ENCODE results near the gene UBR4. TPM values are rescaled to one million over a fixed set of nuclear protein-coding genes. Genes with fewer than 3 reads are reported as not detected.

The UBR4 gene
- total and polyA plus RNA-seq, 10 of the 15 experiments (the other 5 are each of a cell fraction or from before 2014, with no cell fraction given), result 34.2 to 124 (median 56.2) TPM

DNA sequence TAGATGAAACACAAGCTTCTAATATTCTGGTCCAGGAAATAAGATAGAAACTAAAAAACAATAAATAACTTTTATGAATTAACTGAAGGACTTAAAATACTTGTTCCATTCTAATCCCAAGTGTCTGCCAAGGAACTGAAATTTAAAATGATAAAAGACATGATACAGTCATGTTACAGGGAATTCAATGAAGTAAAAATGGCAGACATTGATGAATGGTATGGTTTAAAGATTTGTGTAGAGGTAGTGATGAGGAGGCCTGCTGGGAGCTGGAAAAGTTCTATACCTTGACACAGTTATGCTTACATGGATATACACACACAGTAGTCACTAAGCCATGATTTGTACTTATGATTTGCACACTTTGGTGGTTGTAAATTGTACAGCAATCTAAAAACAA is 2.1 kb upstream of the UBR4 start (continued):
- no peak for TF ChIP-seq ZNF217 (IDR thresholded peaks at IDR 0.05)
- TF ChIP-seq, protein P1, sequence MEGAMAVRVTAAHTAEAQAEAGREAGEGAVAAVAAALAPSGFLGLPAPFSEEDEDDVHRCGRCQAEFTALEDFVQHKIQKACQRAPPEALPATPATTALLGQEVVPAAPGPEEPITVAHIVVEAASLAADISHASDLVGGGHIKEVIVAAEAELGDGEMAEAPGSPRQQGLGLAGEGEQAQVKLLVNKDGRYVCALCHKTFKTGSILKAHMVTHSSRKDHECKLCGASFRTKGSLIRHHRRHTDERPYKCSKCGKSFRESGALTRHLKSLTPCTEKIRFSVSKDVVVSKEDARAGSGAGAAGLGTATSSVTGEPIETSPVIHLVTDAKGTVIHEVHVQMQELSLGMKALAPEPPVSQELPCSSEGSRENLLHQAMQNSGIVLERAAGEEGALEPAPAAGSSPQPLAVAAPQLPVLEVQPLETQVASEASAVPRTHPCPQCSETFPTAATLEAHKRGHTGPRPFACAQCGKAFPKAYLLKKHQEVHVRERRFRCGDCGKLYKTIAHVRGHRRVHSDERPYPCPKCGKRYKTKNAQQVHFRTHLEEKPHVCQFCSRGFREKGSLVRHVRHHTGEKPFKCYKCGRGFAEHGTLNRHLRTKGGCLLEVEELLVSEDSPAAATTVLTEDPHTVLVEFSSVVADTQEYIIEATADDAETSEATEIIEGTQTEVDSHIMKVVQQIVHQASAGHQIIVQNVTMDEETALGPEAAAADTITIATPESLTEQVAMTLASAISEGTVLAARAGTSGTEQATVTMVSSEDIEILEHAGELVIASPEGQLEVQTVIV (IDR thresholded peaks at IDR 0.05; ENCODE audit: borderline replicate concordance, partially characterized antibody), result no peak
- TF ChIP-seq GATAD2B (conservative IDR thresholded peaks at IDR 0.05; ENCODE audit: low read depth), result no peak
- TF ChIP-seq WRNIP1 (IDR thresholded peaks at IDR 0.05; ENCODE audit: borderline replicate concordance, low read depth, low read length), result no peak
- no peak for TF ChIP-seq MYB (IDR thresholded peaks at IDR 0.05; ENCODE audit: borderline replicate concordance, low read depth, low read length)

GRCh38 chr1:19210772-19211549 is 895 bp upstream of the UBR4 start:
- intact Hi-C loops (cut with micrococcal nuclease; ENCODE audit: unreplicated experiment) (loop anchor here (1.0 kb wide), 1 partner anchor 40 kb away; the partner anchor contains the start of genes EMC1 and MRTO4), in situ Hi-C loops (cut with MboI) (no loop called here)
- RAD21 ChIA-PET (ENCODE audit: unreplicated experiment), result interaction anchor here (1.0 to 1.8 kb wide), 2 partner anchors 30 to 42 kb away, joined by 3 to 4 read pairs; no protein-coding TSS in a partner anchor
- FAIRE-seq (no peak), ATAC-seq (no peak), DNase-seq (ENCODE audit: low read depth, low spot score) (no peak)
- peak overlapping the region; percentile 86 for H3K4me3 ChIP-seq
- H4K20me1 ChIP-seq (ENCODE audit: control insufficient read depth, insufficient read depth), result no peaks in the 10 kb centered on the region; the same call in 1 of the 2 replicates
- H3K27me3 ChIP-seq (replicated peaks in 1 of 2; ENCODE audit: control insufficient read depth in 2 of 2, insufficient read depth in 2 of 2, low read length in 1 of 2), result no peaks in the 10 kb centered on the region
- POLR2A ChIA-PET, result interaction anchor here (1.0 to 1.6 kb wide), 3 partner anchors 9 to 41 kb away, joined by 3 to 7 read pairs (median 7); no protein-coding TSS in a partner anchor
- peak overlapping the region; percentile 95 for H3K27ac ChIP-seq (ENCODE audit: control insufficient read depth, insufficient read depth)
- WGBS (ENCODE audit: insufficient coverage, insufficient replicate concordance, low lambda C conversion rate, missing lambda C conversion rate), result 6% methylated on average over 12 of the region's 12 CpGs
- TSS peak; percentile 82 for BruUV-seq (replicated peaks)
- CTCF ChIA-PET, result interaction anchor here (0.6 to 1.4 kb wide), 5 partner anchors 30 to 298 kb away, joined by 3 to 4 read pairs (median 3); partner anchors contain the start of gene IFFO2
- no peaks in the 10 kb centered on the region for H3K36me3 ChIP-seq (ENCODE audit: control insufficient read depth in 2 of 2, insufficient read depth in 2 of 2, low read length in 1 of 2)
- SMC1A ChIA-PET (ENCODE audit: uncharacterized antibody, unreplicated experiment), result interaction anchor here (0.9 to 2.0 kb wide), 7 partner anchors 8 to 94 kb away, joined by 3 to 7 read pairs (median 4); no protein-coding TSS in a partner anchor
- TF ChIP-seq NFIC (IDR thresholded peaks at IDR 0.05; ENCODE audit: low read depth, low read length) (no peak), FOS (IDR thresholded peaks at IDR 0.05; ENCODE audit: borderline replicate concordance, extremely low read depth, insufficient read length) (no peak), POLR2A (IDR thresholded peaks at IDR 0.05; ENCODE audit: low read depth, low read length) (no peak), BACH1 (IDR thresholded peaks at IDR 0.05; ENCODE audit: borderline replicate concordance) (no peak), SREBF1 (IDR thresholded peaks at IDR 0.05; ENCODE audit: low read length) (no peak), SPI1 (IDR thresholded peaks at IDR 0.05; ENCODE audit: borderline replicate concordance, insufficient read depth, low read depth, low read length) (0 out of 2 replicates have a peak, but pooled peaks have one; percentile 28)
- peak overlapping the region; percentile 91 for H3K9ac ChIP-seq (ENCODE audit: control insufficient read depth, insufficient read depth, low read length)
- peaks cover 77% of the 10 kb centered on the region for H3K79me2 ChIP-seq (ENCODE audit: control insufficient read depth, insufficient read depth, low read length)
- H2AFZ ChIP-seq (ENCODE audit: control insufficient read depth, low read depth, low read length), result peak overlapping the region; percentile 94
- H3K9me3 ChIP-seq (replicated peaks; ENCODE audit: control insufficient read depth, insufficient read depth, low read length), result no peaks in the 10 kb centered on the region
- H3K4me1 ChIP-seq (ENCODE audit: control insufficient read depth, insufficient read depth, low read length), result peaks cover 7% of the 10 kb centered on the region
- peak overlapping the region; percentile 97 for H3K4me2 ChIP-seq (ENCODE audit: control insufficient read depth, insufficient read depth)

All from GM12878 (cell line).